HAP-1 (cell line): ENCODE measurements around the gene AFM.

Experiments used
- DNase-seq, 2 experiments: peaks; one replicate each; pipeline ENCODE4 v3.0.0-alpha.2; 2016 to 2020; ENCODE audit warnings: low spot score in 2 of 2
- H3K27me3 ChIP-seq: fragments of 250-450 bp; sonication (Bioruptor Pico); 2 replicates; pipeline ENCODE4 v1.5.1; 2020; ENCODE audit warnings: low read depth, mild to moderate bottlenecking, moderate library complexity
- H3K36me3 ChIP-seq: fragments of 250-450 bp; sonication (Bioruptor Pico); replicated peaks from 2 replicates; pipeline ENCODE4 v1.5.1; 2020; ENCODE audit warnings: mild to moderate bottlenecking
- H3K4me1 ChIP-seq: fragments of 250-450 bp; sonication (Bioruptor Pico); 2 replicates; pipeline ENCODE4 v1.5.1; 2020; ENCODE audit warnings: mild to moderate bottlenecking
- H3K4me3 ChIP-seq: fragments of 250-450 bp; sonication (Bioruptor Pico); 2 replicates; pipeline ENCODE4 v1.5.1; 2020; ENCODE audit warnings: mild to moderate bottlenecking, moderate library complexity
- H3K9me3 ChIP-seq: fragments of 250-450 bp; sonication (Bioruptor Pico); 2 replicates; pipeline ENCODE4 v1.5.1; 2020; ENCODE audit warnings: mild to moderate bottlenecking, moderate library complexity
- in situ Hi-C: fragments of 300-500 bp; cut with MboI; formaldehyde crosslinking; loops from 3 replicates; pipeline ENCODE4 v1.14.3; 2020; ENCODE audit warnings: low sequenced_read_pairs, inconsistent platforms, mixed read lengths

Gene AFM

DNA sequence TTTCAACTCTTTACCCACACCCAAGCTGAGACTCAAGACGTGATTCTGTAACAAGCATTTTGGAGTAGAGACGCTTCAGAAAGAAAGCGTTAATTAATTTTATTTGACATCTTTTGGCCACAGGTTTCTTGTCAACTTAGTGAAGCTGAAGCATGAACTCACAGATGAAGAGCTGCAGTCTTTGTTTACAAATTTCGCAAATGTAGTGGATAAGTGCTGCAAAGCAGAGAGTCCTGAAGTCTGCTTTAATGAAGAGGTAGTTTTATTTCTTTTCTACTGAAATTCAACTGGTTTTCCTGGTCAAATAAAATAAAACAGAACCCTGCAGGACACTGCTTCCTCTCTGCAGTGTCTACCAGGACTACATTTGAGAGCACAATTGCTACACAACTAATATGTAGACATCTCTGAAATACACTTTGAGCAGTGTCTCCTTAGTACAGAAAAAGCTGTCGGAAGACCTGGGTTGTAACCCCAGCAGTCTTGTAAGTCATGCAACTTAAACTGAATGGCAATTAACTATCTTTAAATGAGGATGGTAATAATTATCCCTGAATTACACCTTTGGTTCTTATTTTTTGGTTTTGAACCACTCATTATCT is 20.2 kb downstream of the AFM start:
- in situ Hi-C loops, result no loop called here
- no peaks in the 10 kb centered on the region for H3K4me1 ChIP-seq
- no peaks in the 10 kb centered on the region for H3K9me3 ChIP-seq
- H3K4me3 ChIP-seq, result no peak overlapping the region
- no peak for DNase-seq
- H3K27me3 ChIP-seq, result 0 out of 2 replicates have a peak, but pooled peaks cover 3% of the 10 kb centered on the region
- no peaks in the 10 kb centered on the region for H3K36me3 ChIP-seq

DNA sequence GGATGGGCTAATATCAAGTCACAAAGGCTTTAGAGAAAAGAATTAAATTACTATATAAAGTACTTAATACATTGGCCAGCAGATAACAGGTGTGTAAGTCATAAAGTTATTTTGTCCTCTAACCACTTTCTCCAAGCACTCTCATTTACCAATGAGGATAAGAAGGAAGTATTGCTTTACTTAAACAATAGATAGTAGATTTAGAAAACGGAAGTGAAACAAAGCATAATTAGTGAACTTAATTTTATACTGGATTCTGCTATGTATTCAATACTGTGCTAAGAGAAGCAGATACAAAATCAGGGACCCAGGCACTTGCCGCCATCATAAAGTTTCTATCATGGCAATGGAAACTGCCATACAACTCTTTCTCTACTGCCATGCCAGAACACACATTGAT is 24.0 kb downstream of the AFM start:
- Histone ChIP-seq H3K4me1 (no peaks in the 10 kb centered on the region), H3K36me3 (no peaks in the 10 kb centered on the region), H3K27me3 (no peaks in the 10 kb centered on the region), H3K9me3 (no peaks in the 10 kb centered on the region), H3K4me3 (no peak overlapping the region)
- DNase-seq, result no peak
- in situ Hi-C loops, result no loop called here

DNA sequence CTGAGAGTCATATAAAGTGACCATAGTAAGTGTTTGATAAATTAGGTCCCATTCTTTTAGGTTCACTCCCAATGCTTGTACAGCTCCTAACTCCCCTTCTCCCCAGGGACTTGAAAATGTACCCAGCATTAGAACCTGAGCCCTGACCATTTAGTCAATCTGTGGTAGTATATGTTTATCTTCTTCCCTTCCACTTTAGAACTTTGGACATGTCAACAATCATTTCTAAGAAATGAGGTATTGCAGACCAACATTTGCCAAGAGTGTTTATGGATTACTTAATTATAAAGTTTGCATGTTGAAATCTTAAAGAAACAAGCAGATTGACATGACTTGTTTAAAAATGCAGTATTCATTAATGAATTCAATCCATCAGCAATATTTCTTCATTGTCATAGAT is 26.0 kb downstream of the AFM start:
- Histone ChIP-seq H3K36me3 (no peaks in the 10 kb centered on the region), H3K4me3 (no peak overlapping the region), H3K27me3 (no peaks in the 10 kb centered on the region), H3K4me1 (no peaks in the 10 kb centered on the region), H3K9me3 (no peaks in the 10 kb centered on the region)
- in situ Hi-C loops, result no loop called here
- DNase-seq, result no peak

DNA sequence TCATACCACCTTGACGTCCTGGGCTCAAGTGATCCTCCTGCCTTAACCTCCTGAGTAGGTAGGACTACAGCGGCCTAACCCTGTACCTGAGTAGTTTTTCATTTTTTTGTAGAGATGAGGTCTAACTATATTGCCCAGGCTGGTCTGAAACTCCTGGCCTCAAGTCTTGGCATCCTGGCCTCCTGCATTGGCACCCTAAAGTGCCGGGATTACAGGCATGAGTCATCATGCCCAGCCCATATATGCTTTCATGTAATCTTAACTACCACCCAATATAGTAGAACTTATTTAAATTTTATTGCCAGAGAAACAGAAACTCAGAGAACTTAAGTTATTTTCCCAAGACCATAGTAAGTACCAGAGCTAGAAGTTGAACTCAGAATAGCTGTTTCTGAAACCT is 27.1 kb downstream of the AFM start:
- peaks cover 3% of the 10 kb centered on the region; the same call in 1 of the 2 replicates for H3K27me3 ChIP-seq
- in situ Hi-C loops, result no loop called here
- H3K4me3 ChIP-seq, result no peak overlapping the region

DNA sequence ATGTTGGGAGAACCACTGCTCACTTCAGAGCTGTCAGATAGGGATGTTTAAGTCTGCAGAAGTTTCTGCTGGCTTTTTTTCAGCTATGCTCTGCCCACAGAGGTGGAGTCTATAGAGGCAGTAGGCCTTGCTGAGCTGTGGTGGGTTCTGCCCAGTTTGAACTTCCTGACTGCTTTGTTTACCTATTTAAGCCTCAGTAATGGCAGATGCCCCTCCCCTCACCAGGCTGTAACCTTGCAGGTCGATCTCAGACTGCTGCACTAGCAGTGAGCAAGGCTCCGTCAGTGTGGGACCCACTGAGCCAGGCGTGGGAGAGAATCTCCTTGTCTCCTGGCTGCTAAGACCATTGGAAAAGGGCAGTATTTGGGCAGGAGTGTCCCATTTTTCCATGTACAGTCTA is 36.8 kb downstream of the AFM start:
- in situ Hi-C loops, result no loop called here
- DNase-seq, result no peak
- no peaks in the 10 kb centered on the region for H3K36me3 ChIP-seq

More for the DNA sequence above, 27.1 kb downstream of the AFM start:
- no peaks in the 10 kb centered on the region for H3K36me3 ChIP-seq
- no peak for DNase-seq
- H3K9me3 ChIP-seq, result no peaks in the 10 kb centered on the region
- H3K4me1 ChIP-seq, result no peaks in the 10 kb centered on the region

DNA sequence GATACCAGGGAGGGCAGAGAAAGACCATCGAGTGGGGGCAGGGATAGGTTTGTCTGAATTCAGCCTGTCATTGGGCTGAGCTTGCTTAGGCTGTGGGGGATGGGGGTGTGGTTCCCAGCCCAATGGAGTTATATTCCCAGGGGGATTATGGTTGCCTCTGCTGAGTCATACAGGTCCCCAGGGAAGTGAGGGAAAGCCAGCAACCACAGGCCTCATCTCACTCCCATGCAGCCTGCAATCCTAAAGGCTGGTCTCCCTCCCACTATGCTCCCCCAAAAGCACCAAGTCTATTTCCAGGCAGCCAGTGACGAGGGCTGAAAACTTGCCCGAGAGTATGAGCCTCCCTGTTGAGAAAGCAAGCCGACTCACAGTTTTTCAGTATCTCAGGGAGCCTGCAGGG is 39.3 kb downstream of the AFM start:
- peak; percentile 39 to 72 for DNase-seq
- Histone ChIP-seq H3K4me1 (peaks cover 12% of the 10 kb centered on the region), H3K9me3 (no peaks in the 10 kb centered on the region), H3K27me3 (no peaks in the 10 kb centered on the region), H3K4me3 (no peak overlapping the region), H3K36me3 (no peaks in the 10 kb centered on the region)
- in situ Hi-C loops, result no loop called here

More for the DNA sequence above, 36.8 kb downstream of the AFM start:
- Histone ChIP-seq H3K27me3 (no peaks in the 10 kb centered on the region), H3K4me3 (no peak overlapping the region), H3K4me1 (peaks cover 12% of the 10 kb centered on the region), H3K9me3 (no peaks in the 10 kb centered on the region)

DNA sequence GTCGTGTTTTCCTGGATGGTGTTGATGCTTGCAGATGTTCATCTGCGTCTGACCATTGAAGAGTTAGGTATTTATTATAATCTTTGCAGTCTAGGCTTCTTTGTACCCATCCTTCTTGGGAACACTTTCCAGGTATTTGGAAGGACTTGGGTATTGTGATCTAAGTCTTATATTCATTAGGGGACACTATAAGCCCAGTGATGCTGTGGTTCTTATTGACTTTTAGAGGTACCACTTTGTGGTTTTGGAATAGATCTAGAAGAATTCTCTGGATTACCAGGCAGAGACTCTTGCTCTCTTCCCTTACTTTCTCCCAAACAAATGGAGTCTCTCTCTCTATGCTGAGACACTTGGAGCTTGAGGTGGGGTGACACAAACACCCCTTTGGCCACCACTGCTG is 41.6 kb downstream of the AFM start:
- no peak for DNase-seq
- no peak overlapping the region for H3K4me3 ChIP-seq
- H3K27me3 ChIP-seq, result no peaks in the 10 kb centered on the region
- peaks cover 12% of the 10 kb centered on the region for H3K4me1 ChIP-seq
- in situ Hi-C loops, result no loop called here
- H3K9me3 ChIP-seq, result no peaks in the 10 kb centered on the region
- no peaks in the 10 kb centered on the region for H3K36me3 ChIP-seq

DNA sequence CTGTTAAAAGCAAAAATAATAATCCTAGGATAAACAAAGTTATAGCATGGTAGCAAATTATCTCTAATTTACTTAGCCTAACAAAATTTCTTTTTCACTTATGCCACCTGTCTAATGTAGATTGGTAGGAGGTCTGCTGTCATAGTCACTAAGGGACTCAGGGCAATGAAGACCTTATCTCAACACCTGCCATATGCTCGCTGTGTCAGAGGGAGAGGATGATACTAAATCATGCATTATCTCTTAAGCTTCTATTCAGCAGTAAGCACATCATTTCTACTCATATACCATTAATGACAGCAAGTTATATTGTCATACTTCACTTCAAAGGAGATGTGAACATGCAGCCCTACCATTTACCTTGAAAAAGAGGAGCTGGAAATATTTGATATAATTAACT is 44.1 kb downstream of the AFM start:
- peaks cover 9% of the 10 kb centered on the region for H3K4me1 ChIP-seq
- H3K9me3 ChIP-seq, result no peaks in the 10 kb centered on the region
- no peak overlapping the region for H3K4me3 ChIP-seq
- no peaks in the 10 kb centered on the region for H3K36me3 ChIP-seq
- DNase-seq, result no peak
- no peaks in the 10 kb centered on the region for H3K27me3 ChIP-seq
- in situ Hi-C loops, result no loop called here

DNA sequence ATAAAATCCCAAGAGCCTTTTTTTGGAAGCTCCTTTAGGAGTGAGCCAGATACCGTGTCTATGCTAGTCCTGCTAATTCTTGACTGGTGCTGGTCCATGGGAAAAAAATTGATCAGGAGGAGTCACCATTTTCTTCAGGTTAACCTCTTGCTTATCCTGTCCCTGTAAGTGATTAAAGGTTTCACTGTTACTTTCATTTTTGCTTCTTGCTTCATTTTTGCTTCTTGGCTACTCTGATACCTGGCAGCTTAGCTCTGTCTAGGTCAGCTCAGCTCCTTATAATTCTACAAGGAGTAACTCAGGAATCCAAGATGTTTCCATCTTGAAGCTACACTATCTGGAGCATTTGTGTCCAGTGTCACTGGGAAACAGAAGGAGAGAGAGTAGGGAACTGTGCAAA is 45.7 kb downstream of the AFM start:
- no peak overlapping the region for H3K4me3 ChIP-seq

DNA sequence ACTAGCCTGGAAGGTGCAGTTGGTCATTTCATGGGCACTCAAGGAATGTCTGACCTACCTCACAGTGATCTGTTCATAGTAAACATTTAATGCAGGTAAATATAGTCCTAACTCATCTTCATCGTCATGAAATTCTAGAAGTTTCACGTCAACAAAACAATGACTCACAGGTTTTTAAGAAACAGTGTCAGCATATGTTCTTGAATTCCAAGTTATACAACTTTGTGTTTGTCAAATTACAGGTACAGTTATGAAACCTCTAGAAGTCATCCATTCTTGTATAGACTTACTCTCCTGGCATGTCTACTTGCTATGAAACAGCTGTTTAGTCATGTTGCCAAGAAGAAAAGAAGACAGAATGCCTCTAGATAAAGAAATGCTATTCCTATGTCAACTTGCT is 46.6 kb downstream of the AFM start:
- no peak overlapping the region for H3K4me3 ChIP-seq
- H3K36me3 ChIP-seq, result no peaks in the 10 kb centered on the region
- no peak for DNase-seq
- H3K9me3 ChIP-seq, result no peaks in the 10 kb centered on the region
- in situ Hi-C loops, result no loop called here
- no peaks in the 10 kb centered on the region; the same call in 1 of the 2 replicates for H3K4me1 ChIP-seq
- H3K27me3 ChIP-seq, result no peaks in the 10 kb centered on the region

More for the DNA sequence above, 45.7 kb downstream of the AFM start:
- no peak for DNase-seq
- Histone ChIP-seq H3K9me3 (no peaks in the 10 kb centered on the region), H3K36me3 (no peaks in the 10 kb centered on the region), H3K27me3 (no peaks in the 10 kb centered on the region), H3K4me1 (no peaks in the 10 kb centered on the region; the same call in 1 of the 2 replicates)
- in situ Hi-C loops, result no loop called here

DNA sequence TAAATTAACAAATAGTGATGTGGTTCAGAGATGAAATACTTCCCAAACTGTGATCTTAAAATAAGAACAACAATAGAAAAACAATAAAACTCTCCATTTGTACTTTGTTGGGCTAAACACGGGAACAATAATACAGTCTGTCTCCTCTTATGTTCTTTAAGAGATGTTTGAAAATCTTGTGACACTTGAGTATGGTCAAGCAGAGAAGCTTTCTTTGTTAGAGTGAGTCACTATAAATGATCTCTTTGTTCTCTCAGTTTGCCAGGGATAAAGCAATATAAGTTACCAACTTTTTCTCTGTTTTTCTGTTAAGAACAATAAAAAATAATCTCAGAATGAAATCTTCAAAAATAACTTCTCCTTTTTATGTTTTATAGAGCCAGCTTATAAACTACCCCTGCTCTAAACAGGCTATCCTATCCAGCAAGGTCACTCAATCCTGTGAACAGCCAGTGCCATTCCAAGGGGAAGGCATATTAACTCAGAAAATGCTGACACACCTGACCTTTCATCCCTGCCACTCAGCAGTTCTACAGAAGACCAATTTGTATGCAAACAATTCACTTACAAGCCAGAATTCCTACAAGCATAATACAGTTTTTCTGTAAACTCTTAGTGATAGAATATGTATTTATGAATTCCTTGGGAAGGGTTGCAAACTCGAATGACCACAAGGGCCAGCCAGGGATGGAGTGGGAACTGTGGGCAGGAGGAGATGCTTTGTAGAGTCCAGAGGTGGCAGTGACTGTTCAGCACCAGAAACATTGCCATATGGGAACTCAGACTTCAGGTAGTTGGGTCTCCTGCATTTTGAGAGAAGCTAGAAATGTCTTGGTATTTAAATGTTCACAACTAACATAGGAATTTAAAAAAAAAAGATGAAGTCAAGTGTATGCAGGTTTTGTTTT is 52.2 kb downstream of the AFM start:
- DNase-seq, result no peak
- H3K9me3 ChIP-seq, result no peaks in the 10 kb centered on the region
- H3K36me3 ChIP-seq, result no peaks in the 10 kb centered on the region
- H3K27me3 ChIP-seq, result no peaks in the 10 kb centered on the region
- in situ Hi-C loops, result no loop called here
- H3K4me3 ChIP-seq, result no peak overlapping the region
- no peaks in the 10 kb centered on the region for H3K4me1 ChIP-seq

DNA sequence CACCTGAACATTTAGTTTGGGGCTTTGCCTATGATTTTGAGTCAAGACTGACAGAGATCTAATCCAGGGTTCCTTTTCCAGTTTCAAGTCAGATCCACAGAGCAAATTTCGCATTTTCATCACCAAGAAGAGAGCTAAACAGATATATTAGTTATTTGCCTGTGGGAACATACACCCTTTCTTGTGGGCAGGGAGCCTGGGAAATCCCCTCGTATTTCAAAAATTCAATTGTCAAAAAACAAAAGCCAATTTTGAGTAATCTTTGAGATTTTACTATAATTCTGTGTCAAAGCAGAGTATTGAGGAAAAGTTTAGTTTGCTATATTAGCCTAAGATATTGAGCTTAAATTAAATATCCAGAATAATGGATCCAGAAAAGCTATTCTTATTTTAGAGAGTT is 56.6 kb downstream of the AFM start:
- no peaks in the 10 kb centered on the region for H3K27me3 ChIP-seq
- no peaks in the 10 kb centered on the region for H3K36me3 ChIP-seq
- H3K4me3 ChIP-seq, result no peak overlapping the region
- DNase-seq, result no peak
- in situ Hi-C loops, result no loop called here
- H3K4me1 ChIP-seq, result no peaks in the 10 kb centered on the region
- no peaks in the 10 kb centered on the region for H3K9me3 ChIP-seq

DNA sequence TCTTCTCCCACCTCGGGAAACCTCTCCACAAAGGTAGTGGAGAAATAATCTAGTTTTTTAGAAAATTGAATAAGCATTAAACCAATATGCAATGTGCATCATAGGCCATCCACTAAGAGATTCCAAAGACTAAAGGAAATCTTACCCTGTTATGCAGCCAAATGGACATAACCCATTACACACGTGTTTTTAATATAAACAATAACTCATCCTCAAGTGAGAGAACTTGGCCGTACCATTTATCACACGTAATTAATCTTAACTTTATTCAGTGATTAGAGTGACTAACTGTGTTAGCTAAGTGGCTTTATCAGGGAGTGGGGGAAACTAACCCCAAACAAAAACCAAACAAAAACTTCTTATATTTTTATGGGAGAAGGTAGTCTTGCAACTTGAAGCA is 57.8 kb downstream of the AFM start:
- H3K4me1 ChIP-seq, result no peaks in the 10 kb centered on the region
- no peaks in the 10 kb centered on the region for H3K36me3 ChIP-seq
- in situ Hi-C loops, result no loop called here
- DNase-seq, result no peak
- H3K9me3 ChIP-seq, result no peaks in the 10 kb centered on the region
- H3K4me3 ChIP-seq, result no peak overlapping the region
- no peaks in the 10 kb centered on the region for H3K27me3 ChIP-seq

DNA sequence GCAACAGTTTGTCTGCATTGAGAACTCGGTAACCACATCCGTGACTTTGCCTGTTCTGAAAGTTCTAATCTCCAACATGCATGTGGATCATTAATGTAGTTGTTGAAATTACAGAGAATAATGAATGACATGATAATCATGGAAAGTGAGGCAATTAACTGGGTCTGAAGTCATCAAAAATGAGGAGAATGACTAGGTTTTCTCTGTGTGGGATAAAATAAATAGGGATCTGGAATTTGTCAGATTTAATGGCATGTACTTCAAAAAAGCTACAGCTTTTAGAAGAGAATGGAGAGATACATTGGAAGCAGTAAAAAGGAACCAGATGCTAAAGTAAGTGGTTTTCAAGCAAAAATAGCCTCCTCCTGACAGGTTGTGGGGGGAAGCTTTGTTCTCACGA is 59.3 kb downstream of the AFM start:
- Histone ChIP-seq H3K9me3 (no peaks in the 10 kb centered on the region), H3K36me3 (no peaks in the 10 kb centered on the region), H3K4me3 (no peak overlapping the region), H3K4me1 (no peaks in the 10 kb centered on the region), H3K27me3 (no peaks in the 10 kb centered on the region)
- in situ Hi-C loops, result no loop called here
- no peak for DNase-seq
